Globus pallidus (tissue), 1 donor: Measurements from ENCODE around the gene DPF3.
A peak's percentile ranks its signal among the peaks of the same experiment; 100 is the strongest.
"Not testable (repeated sequence)": the region's sequence is repeated elsewhere in the genome, so short reads cannot be mapped to it uniquely, and the experiment has no call there.

Experiments used
- DNase-seq: peaks from one replicate; pipeline ENCODE4 v3.0.0-alpha.2; 2015; ENCODE audit warnings: low spot score

DPF3 gene

DNA sequence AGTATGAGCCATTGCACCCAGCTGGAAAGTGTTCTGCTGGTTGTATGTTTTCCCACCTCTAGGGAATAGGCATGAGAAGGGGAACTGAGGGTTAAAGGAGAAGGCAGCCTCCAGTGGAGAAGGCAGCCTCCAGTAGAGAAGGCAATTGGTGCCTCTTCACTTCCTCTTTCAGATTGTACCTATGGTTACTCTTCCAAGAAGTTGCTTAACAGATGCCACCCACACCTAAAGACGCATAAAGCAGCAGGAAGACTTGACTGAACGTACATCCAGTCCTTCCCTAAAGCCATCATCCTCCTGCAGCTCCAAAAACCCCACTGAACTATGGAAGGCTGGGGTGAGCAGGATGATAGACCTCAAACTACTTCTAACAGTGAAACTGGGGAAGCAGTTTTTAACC lies 13.1 kb downstream of the DPF3 start:
- DNase-seq, result no peak

DNA sequence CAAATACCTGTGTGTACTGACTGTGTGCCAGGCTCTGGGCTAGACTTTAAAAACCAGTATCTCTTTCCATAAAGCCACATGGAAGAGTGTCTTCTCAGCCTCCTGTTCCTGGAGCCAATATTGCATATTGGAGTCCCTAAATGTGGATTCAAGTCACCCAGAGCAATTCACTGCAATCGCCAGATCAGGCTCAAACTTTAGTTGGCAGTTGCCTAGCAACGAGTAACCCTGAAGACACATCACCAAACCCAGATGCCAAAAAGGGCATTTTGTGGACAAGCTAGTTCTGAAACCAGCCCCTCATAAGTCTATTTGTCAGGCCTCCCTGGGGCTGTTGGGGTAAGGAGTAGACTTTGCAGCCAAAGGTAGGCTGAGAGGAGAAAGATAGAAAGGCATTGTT lies 13.7 kb downstream of the DPF3 start:
- no peak for DNase-seq

DNA sequence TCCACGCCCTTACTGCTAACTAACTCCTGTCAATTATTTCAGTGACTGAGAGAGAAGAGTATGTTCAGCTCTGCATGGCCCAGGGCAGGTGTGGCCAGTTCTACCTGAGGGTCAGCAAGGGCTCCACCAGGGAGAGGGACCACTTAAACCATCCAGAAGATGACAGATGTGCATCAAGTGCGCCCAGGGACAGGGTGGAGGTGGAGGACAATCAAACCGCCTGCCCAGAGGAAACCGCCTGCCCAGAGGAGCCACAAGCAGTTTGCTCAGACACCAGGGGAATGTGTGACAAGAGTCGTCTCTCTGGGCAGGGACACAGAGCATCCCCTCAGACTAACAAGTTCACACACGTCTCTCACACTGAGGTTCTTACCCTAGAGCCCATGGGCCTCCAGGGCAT lies 14.5 kb downstream of the DPF3 start:
- DNase-seq, result no peak

DNA sequence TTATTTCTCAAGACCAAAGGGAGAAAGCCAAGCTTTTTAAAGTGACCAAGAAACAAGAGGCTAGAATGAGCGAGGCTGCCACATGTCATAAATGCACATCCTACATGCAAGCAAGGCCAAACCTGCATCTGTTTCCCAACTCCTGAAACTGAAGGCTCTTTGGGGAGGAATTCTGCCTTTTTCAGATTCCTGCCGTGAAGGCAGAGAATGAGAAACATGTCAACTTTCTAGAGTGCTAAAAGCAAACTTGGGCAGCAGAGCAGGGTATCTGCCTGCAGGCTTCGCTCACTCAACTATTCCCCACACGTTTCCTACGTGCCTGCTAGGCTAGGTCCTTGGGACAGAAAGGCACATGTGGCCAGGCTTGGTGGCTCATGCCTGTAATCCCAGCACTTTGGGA lies 15.2 kb downstream of the DPF3 start:
- no peak for DNase-seq

DNA sequence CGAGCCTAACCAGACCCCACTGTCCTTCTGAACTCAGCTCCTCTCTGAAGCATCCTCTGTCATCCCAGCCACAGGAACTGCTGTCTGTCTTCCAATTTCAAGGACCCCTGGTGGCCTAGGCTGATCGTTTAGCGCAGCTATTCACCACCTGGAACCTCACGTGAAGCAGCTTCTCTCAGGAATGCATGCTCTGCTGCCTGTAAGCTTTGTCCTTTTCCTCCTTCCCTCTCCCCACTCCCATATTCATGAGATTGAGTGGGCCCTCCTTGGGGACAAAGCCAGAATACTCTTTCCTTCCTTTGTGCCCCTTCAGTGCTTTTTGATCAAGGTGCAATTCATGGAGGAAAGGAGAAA lies 17.2 kb downstream of the DPF3 start:
- DNase-seq, result no peak

DNA sequence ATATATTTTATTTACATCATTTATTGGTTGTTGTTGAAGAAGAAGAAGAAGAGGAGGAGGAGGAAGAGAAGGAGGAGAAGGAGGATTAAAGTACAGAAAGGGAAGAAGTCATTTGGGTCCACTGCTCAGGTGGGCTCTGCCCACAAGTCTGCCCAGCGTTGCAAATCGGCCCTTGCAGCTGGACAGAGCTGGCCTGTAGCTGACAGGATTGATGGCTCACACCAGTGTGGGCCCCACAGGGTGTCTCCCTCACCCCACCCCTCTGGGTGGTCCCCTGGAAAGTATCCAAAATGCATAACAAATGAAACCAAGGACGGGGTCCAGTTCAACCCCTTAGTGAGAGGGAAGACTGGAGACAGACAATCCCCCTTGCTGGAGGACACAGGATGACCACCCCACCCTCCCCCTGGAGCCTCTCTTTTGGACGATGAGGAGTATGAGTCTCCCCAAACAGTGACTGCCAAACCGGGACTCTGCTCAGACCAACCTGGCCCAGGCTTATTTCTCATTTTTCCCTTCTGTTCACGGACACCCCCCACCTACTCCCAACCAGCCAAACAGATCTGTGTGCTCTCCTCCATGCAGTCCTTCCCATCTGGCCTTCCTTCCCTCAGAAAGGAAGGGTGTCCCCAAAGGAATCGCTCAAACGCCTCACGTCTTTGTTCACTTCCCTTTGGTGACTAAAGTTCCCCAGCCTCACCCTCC lies 17.7 kb downstream of the DPF3 start:
- DNase-seq, result no peak

DNA sequence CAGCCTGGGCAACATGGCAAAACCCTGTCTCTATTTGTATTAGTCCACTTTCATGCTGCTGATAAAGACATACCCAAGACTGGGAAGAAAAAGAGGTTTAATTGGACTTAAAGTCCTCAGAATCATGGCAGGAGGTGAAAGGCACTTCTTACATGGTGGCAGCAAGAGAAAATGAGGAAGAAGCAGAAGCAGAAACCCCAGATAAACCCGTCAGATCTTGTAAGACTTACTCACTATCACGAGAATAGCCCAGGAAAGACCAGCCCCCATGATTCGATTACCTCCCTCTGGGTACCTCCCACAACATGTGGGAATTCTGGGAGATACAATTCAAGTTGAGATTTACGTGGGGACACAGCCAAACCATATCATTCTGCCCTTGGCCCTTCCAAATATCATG lies 23.0 kb downstream of the DPF3 start:
- not testable (repeated sequence) for DNase-seq

DNA sequence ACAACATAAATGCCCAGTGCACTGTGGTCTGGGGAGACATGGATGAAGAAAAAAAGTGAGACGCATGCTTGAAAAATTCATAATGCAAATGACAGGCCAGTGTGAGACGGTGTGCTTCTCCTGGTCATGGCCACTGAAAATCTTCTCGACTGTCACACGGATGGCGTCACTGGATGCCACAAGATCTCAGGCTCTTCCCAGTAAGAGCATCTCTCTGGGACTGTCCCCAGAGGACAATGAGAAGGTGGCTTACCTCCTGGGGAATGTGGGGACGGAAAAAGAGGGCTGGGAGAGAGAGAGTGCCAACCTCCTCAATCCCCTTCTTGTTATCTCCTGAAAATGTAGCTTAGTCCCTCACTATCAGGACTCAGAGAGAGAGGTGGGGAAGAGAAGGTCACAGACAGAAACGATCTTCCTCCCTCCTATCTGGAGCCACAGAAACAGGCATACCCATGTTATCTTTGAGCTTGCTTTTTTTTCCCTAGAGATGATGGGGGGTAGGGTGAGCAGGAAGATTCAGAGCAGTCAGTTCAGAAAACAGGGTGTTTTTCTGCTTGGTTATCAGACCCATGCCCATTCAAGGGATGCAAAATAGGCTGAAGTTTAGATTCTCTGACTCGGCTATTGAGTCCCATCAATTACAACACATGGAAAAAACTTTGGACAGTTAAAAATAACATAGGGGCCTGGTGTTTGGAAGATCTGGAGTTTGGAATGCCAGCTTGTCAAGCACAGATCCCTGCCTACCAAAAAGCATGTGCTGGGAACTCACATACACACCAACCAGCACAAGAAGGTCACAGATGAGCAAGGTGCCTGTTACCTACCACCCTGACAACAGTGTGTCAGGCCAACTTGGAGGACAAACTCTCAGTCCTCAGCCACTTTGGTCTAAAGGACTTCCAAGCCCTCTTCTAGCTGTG lies 24.2 kb downstream of the DPF3 start:
- no peak for DNase-seq

DNA sequence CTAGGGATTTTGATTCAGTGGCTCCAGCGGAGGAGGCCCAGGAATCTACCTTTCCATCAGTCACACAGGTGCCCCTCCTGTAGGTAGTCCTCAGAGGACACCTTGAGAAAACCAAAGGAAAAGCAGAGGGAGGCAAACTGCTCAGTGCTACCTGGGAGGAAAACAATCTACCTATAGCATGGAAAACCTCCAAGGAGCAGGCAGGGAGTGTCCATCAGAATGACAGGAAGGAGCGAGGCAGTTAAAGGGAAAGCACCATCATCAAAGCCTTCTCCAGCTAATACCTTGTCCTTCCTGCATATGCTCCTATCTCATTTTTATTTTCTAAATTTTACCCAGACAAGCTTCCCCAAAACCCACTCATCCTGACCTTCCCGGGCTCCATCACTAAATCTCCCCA lies 25.4 kb downstream of the DPF3 start:
- no peak for DNase-seq

DNA sequence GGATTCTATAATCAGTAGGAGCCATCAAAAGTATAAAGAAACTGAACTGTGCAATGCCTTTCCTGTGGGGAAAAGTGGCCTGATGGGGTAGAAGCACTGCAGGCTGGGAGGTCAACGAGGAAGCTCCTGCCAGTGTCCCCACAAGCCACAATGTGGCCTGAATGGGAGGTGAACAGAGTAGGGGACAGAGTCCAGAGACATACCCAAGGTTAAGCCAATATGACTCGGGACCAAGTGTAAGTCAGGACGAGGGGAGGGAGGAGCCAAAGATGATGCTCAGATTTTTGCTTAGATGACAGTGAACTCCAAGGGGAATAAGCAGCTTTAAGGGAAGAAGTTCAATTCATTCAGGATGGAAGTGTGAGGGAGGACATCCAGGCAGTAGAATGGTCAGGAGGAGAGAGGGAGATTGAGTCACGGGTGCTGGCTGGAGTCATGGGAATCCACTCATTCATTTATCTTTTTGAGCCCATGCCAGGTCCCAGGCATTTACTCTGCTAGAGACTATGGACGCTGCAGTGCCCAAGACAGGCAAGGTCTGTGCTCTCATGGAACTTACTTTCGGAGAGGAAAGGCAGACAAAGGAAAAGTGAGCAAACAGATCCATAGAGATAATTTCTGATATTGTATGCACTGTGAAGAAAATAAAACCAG lies 29.1 kb downstream of the DPF3 start:
- no peak for DNase-seq

DNA sequence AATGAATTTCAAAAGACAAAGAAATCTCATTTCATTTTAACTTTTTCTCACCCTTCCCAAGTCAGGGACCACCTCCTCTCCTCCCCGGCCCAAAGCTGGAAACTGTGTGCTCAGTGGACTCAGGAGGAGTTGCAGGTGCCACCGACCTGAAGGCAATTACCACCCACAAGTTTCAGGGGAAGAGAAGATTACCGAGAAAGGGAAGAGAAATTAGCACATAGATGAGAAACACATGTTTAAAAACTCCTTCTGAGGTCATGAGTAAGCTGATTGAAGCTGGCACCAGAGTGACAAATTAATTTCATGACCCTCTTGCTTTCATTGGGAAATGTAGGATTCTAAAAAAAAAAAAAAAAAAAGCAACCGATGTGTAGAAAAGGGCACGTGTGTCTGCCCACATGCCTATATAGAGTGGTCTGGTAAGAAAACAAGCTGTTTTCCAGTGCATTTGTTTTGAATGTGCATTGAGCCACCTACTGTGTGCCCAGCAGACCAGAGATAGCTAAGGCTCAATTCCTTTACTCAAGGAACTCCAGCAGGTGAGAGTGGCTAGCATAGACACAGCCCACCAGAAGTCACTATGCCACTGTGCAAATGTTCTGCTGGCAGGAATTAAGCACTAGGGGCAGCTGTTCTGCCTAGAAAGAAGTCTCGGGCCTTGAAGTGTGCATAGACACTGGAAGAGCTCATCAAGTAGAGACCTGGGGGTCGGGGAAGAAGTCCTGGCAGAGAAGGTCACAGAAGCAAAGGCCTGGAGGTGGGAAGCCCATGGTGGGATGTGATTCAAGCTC lies 30.5 kb downstream of the DPF3 start:
- DNase-seq, result no peak

DNA sequence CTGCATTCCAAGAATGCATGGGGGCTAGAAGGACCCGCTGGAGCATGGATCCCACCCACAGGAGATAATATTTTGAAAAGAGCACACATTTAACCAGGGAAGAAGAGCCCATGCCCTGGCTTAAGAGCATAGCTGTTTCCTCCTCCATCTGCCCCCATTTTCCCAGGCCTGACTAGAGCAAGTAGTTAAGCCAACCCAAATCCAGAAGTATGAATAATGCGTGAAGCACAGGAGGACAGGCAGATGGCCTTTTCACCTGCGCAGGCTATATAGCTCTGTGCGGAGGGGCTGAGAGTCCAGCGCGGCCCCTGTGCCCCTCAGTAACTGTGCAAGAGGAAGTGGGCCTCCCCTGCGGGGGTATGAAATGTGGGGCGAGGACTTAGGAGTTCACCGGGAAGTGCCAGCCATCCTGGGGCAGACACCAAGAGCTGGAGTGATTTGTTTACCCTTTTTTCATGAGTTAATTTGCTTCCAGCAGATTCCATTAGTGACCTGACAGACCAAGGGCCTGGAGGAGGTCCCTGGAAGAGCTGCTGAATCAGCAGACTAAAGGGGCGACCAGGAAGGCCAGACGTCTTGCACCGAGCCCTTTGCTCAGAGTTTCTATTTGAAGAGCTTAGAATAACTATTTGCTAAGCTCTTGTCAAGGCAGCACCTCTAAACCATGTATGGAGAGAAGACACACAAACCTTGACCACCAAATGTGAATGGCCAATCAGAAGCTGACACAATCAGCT lies 37.2 kb downstream of the DPF3 start:
- no peak for DNase-seq

DNA sequence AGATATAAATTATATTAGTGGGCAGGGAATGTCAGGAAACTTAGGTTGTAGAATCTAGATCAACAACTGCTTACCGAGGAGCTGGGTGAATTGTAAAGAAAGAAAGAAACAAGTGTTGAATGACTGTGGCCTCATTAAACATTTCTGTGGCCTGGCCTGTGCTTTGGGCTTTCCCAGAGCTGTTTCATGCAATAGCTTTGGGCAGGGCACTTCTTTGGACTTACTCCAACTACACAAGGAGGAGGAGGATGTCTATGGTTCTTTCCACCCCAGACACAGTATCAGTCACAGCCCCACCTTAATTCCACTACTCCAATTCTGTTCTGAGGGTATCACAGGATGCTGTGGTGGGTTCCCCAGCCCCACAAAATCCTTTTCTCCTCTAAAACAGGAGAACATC lies 38.0 kb downstream of the DPF3 start:
- peak; percentile 23 for DNase-seq

DNA sequence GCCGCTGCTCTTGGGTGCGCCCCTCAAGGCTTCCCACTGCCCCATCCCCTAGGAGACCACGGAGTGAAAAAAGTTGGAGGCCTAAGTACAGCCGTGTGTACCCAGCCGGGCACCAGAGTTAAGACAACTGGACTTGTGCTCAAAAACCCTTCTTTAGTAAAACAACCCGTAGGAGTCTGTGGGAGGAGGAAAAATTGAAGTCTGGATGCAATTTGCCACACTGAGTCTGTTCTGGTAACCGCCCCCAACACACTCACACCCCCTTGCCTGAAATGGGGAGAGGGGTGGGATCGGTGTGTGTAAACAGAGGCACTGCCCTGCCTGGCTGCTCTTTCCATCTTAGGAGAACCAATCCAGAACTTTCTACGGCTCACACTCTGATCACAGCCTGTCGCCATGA lies 41.7 kb downstream of the DPF3 start:
- DNase-seq, result no peak

DNA sequence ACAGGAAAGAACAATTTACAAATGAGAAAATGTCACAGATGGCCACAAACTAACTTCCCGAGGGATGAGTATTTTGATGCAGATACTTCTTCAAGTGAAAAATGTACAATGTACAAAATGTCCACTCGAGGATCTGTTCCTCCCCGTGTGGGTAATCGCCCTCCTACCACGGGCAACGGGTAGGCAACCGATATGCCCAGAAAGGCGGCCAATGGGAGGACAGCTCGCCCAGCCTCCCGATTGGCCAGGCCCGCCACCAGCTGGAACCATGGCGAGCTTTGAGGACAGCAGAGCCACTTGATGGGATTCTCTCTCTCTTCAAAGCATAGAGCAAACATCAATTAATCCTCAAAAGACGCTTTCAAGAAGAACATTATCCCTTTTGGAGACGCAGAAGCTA lies 42.3 kb downstream of the DPF3 start:
- DNase-seq, result no peak

DNA sequence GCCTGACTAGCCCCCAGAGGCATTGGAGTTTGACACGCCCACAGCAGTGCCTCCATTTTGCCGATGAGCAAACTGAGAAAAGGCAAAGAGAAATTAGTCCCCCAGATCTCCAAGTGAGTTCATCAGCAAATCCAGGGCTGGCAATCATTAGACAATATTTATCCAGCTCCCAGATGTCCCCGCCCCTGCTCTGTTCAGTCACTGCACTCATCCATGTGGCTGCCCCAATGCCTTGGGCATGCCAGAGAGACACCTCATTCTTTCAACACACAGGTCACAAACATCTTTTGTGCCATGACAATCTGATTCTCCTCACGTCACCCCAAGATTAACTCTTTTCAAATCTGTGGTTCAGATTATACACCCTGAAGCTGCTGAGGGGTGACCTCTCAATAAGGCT lies 43.5 kb downstream of the DPF3 start:
- DNase-seq, result no peak

DNA sequence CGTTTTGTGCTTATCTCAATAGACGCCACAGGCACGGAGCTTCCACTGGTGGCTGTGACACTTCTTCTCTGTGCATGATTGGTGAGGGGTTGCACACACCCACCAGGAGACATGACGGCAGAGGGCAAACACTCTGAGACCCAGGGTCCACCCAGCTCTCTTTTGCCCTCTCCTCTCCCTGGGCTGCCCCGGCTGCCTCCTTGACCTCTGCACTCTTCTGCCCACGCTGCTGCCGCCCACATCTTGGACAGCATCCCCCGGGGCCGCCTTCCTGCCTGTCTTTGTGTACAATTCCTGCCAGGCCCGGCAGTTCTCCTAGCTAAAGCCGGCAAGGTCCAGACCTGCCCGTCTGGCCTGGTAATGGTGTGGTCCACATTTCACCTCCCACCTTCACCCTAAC lies 44.7 kb downstream of the DPF3 start:
- no peak for DNase-seq

DNA sequence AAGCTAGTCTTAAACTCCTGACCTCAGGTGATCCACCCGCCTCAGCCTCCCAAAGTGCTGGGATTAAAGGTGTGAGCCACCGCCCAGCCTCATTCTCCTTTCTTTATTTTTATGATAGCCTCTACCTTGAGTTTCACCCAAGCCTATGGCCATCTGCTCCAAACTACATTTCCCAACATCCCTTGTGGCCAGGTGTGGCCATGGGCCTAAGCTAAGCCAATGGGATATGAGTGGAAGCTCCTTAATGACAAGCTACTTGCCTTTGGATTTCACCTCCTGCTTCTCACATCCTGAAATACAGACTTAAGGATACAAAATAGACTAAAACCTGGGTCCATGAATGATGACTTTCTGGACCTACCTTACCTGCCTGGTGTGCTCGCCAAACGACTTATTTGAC lies 46.2 kb downstream of the DPF3 start:
- DNase-seq, result no peak

DNA sequence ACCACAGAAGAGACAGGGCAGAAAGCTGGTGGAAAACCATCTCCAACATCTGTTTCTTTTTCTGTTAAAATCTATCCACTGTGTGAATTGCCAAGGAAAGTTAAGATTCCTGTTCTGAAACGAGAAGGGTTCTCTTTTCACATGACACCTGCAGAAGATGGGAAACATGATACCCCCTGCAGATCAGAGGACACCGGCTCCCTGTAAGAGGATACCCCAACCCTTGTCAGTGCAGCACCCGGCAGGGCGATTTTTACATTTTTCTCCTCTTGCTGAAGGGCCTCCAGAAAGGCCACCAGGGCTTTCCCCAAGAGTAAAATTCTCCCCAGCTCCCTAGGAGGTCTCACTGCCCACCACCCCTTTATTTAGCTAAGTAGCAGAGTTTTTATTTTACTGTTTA lies 48.2 kb downstream of the DPF3 start:
- DNase-seq, result no peak

DNA sequence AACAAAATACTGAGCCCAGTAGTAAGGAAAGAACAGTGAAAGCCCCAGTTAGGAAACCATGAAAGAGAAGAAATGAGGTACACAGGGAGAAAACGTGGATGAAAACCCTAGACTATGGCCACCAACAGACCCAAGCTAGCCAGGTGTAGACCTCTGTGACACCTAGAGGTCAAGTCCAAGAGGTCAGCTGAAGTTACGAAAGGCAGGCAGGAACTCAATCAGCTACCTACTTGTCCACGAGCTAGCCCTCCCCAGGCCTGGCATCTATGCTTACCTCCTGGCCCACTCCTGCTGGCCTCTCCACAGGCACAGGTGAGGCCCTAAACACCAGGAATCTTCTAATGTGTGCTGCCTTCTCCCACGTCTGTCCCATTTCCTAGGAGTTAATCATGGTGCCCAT lies 48.7 kb downstream of the DPF3 start:
- DNase-seq, result no peak

DNA sequence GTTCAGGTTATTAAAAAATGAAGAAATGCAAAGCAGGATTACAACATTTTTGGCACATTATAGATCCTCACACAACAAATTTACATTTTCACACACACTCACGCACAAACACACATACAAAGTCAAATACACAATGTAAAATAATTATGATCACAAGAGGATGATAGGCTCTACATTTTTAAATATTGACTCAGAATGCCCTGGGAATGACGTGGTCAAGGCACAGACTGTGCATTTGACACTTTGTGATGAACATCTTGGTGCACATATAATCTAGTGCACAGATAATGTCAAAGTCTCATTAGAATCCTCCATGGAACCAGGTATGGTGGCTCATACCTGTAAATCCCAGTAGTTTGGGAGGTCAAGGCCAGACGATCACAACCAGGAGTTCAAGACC lies 49.4 kb downstream of the DPF3 start:
- no peak for DNase-seq
